ENCODE data around the gene PORCN. TPM values are rescaled to one million over a fixed set of nuclear protein-coding genes. Genes with fewer than 3 reads are reported as not detected.

PORCN gene
- total and polyA plus RNA-seq, 2 donors (not counting 3 experiments of a cell fraction or from before 2014, with no cell fraction given) = 7.6 to 21.0 TPM

DNA sequence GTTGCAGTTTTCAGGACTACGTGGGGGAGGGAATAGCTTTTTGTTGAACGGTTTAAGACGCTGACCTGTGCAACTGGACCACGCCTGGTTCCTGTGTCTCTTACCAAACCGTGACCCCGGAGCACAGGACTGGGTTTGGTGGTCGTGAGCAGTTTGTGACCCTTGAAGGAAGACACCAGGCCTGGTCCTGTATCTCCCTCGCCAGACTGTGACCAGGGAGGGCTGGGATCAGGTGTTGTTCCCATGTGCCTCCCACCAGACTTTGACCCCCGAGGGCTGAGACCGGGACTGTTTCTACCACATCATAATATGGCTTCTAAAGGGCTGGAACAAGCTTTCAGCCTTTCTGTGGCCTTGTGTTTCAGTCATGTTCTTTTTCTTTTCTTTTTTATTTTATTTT lies 13.5 kb downstream of the PORCN start:
- TSS peak; percentile 67 for BruUV-seq (replicated peaks)
- CTCF ChIA-PET = interaction anchor here (1.1 to 1.5 kb wide), 2 partner anchors 17 to 54 kb away, joined by 3 to 5 read pairs; partner anchors contain the start of gene TBC1D25
- intact Hi-C loops (cut with micrococcal nuclease) = loop anchor here (5.0 kb wide), 2 partner anchors 45 to 70 kb away; partner anchors contain the start of gene FTSJ1

DNA sequence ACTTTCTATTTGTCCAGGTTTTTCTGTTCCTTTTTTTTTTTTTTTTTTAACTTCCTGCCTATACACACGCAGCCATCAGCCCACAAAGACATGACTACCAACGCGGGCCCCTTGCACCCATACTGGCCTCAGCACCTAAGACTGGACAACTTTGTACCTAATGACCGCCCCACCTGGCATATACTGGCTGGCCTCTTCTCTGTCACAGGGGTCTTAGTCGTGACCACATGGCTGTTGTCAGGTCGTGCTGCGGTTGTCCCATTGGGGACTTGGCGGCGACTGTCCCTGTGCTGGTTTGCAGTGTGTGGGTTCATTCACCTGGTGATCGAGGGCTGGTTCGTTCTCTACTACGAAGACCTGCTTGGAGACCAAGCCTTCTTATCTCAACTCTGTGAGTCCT lies 14.9 kb downstream of the PORCN start:
- H3K4me3 ChIP-seq (replicated peaks in 1 of 3; ENCODE audit: insufficient read depth in 1 of 3, low read depth in 1 of 3, low read length in 3 of 3) = no peak overlapping the region
- H3K9me1 ChIP-seq (replicated peaks; ENCODE audit: control insufficient read depth, extremely low read depth, insufficient read depth, low read length) = no peaks in the 10 kb centered on the region
- H3K79me2 ChIP-seq (ENCODE audit: control insufficient read depth, insufficient read depth, low read length) = peaks cover 13% of the 10 kb centered on the region
- dilution Hi-C loops (cut with MboI; ENCODE audit: extremely low pct_ligation_motif_present, low sequenced_read_pairs) (no loop called here), intact Hi-C loops (cut with micrococcal nuclease) (loop anchor here (5.0 kb wide), 2 partner anchors 46 to 69 kb away; partner anchors contain the start of gene FTSJ1)
- TF ChIP-seq POLR2A (IDR thresholded peaks at IDR 0.05; ENCODE audit: low read depth, low read length) (no peak), MYC (IDR thresholded peaks at IDR 0.05; ENCODE audit: low read depth, low read length) (no peak), FOS (IDR thresholded peaks at IDR 0.05; ENCODE audit: borderline replicate concordance, insufficient read depth, low read length) (no peak), EZH2 (IDR thresholded peaks at IDR 0.05; ENCODE audit: borderline replicate concordance, low read depth, low read length, severe bottlenecking) (no peak), POLR2AphosphoS5 (IDR thresholded peaks at IDR 0.05; ENCODE audit: insufficient read depth, low read depth, low read length) (no peak), GATA2 (IDR thresholded peaks at IDR 0.05; ENCODE audit: insufficient read depth, insufficient read length, low read depth, low read length) (no peak), JUN (IDR thresholded peaks at IDR 0.05; ENCODE audit: borderline replicate concordance, insufficient read depth, insufficient read length, low read depth) (no peak)
- TF ChIP-seq, protein P1, sequence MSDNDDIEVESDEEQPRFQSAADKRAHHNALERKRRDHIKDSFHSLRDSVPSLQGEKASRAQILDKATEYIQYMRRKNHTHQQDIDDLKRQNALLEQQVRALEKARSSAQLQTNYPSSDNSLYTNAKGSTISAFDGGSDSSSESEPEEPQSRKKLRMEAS (IDR thresholded peaks at IDR 0.05; ENCODE audit: insufficient read depth, insufficient read length) = no peak
- TF ChIP-seq, protein P2, sequence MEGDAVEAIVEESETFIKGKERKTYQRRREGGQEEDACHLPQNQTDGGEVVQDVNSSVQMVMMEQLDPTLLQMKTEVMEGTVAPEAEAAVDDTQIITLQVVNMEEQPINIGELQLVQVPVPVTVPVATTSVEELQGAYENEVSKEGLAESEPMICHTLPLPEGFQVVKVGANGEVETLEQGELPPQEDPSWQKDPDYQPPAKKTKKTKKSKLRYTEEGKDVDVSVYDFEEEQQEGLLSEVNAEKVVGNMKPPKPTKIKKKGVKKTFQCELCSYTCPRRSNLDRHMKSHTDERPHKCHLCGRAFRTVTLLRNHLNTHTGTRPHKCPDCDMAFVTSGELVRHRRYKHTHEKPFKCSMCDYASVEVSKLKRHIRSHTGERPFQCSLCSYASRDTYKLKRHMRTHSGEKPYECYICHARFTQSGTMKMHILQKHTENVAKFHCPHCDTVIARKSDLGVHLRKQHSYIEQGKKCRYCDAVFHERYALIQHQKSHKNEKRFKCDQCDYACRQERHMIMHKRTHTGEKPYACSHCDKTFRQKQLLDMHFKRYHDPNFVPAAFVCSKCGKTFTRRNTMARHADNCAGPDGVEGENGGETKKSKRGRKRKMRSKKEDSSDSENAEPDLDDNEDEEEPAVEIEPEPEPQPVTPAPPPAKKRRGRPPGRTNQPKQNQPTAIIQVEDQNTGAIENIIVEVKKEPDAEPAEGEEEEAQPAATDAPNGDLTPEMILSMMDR (IDR thresholded peaks at IDR 0.05; ENCODE audit: extremely low read depth in 1 of 2, insufficient read depth in 1 of 2, low read depth in 1 of 2, low read length in 2 of 2) = no peak
- no peak overlapping the region for H3K27ac ChIP-seq (ENCODE audit: insufficient read depth, low read depth, low read length)
- FAIRE-seq (no peak), DNase-seq (ENCODE audit: low read depth, low spot score) (no peak)
- no peak overlapping the region for H3K9ac ChIP-seq (replicated peaks; ENCODE audit: extremely low read depth, insufficient read depth, low read length)
- H3K4me2 ChIP-seq (ENCODE audit: insufficient read depth, low read length) = no peak overlapping the region
- no peaks in the 10 kb centered on the region for H3K9me3 ChIP-seq (replicated peaks; ENCODE audit: control insufficient read depth, insufficient read depth, low read length)
- peaks cover 0 to 2% of the 10 kb centered on the region in 2 experiments for H3K36me3 ChIP-seq (ENCODE audit: control insufficient read depth in 2 of 2, extremely low read depth in 1 of 2, insufficient read depth in 2 of 2, low read length in 2 of 2)
- peaks cover 2% of the 10 kb centered on the region for H3K4me1 ChIP-seq (ENCODE audit: control insufficient read depth, extremely low read depth, insufficient read depth, low read length)
- BruUV-seq (replicated peaks) = TSS peak; percentile 4
- ChIA-PET POLR2A (no interaction called here), CTCF (no interaction called here)
- H2AFZ ChIP-seq (ENCODE audit: low read depth, low read length) = no peak overlapping the region
- H4K20me1 ChIP-seq (replicated peaks; ENCODE audit: control insufficient read depth, extremely low read depth, insufficient read depth, low read length) = no peaks in the 10 kb centered on the region
- no peaks in the 10 kb centered on the region for H3K27me3 ChIP-seq (ENCODE audit: control insufficient read depth in 2 of 2, insufficient read depth in 2 of 2, low read length in 2 of 2)

More for the DNA sequence above, 13.5 kb downstream of the PORCN start:
- FAIRE-seq (no peak), DNase-seq (ENCODE audit: low read depth, low spot score) (no peak)
- H3K4me2 ChIP-seq (ENCODE audit: insufficient read depth, low read length) = peak overlapping the region; percentile 25
- dilution Hi-C loops (cut with MboI; ENCODE audit: extremely low pct_ligation_motif_present, low sequenced_read_pairs) = no loop called here
- peaks cover 0 to 2% of the 10 kb centered on the region in 2 experiments for H3K36me3 ChIP-seq (ENCODE audit: control insufficient read depth in 2 of 2, extremely low read depth in 1 of 2, insufficient read depth in 2 of 2, low read length in 2 of 2)
- H2AFZ ChIP-seq (ENCODE audit: low read depth, low read length) = peak overlapping the region; percentile 54
- H3K27me3 ChIP-seq (ENCODE audit: control insufficient read depth in 2 of 2, insufficient read depth in 2 of 2, low read length in 2 of 2) = no peaks in the 10 kb centered on the region
- H3K4me1 ChIP-seq (ENCODE audit: control insufficient read depth, extremely low read depth, insufficient read depth, low read length) = peaks cover 2% of the 10 kb centered on the region
- H3K4me3 ChIP-seq (replicated peaks in 1 of 3; ENCODE audit: insufficient read depth in 1 of 3, low read depth in 1 of 3, low read length in 3 of 3) = peak overlapping the region; percentile 45 to 69 (median 65)
- POLR2A ChIA-PET = interaction anchor here (0.7 kb wide), 1 partner anchor 18 kb away, joined by 4 read pairs; no protein-coding TSS in a partner anchor
- peak overlapping the region; percentile 65 for H3K9ac ChIP-seq (replicated peaks; ENCODE audit: extremely low read depth, insufficient read depth, low read length)
- no peaks in the 10 kb centered on the region for H3K9me3 ChIP-seq (replicated peaks; ENCODE audit: control insufficient read depth, insufficient read depth, low read length)
- peak overlapping the region; percentile 10 for H3K27ac ChIP-seq (ENCODE audit: insufficient read depth, low read depth, low read length)
- peaks cover 13% of the 10 kb centered on the region for H3K79me2 ChIP-seq (ENCODE audit: control insufficient read depth, insufficient read depth, low read length)
- H4K20me1 ChIP-seq (replicated peaks; ENCODE audit: control insufficient read depth, extremely low read depth, insufficient read depth, low read length) = no peaks in the 10 kb centered on the region
- H3K9me1 ChIP-seq (replicated peaks; ENCODE audit: control insufficient read depth, extremely low read depth, insufficient read depth, low read length) = no peaks in the 10 kb centered on the region
- no peak for TF ChIP-seq GATA2 (IDR thresholded peaks at IDR 0.05; ENCODE audit: insufficient read depth, insufficient read length, low read depth, low read length)
- TF ChIP-seq, protein P1 (IDR thresholded peaks at IDR 0.05; ENCODE audit: insufficient read depth, insufficient read length) = no peak
- no peak for TF ChIP-seq JUN (IDR thresholded peaks at IDR 0.05; ENCODE audit: borderline replicate concordance, insufficient read depth, insufficient read length, low read depth)
- no peak for TF ChIP-seq FOS (IDR thresholded peaks at IDR 0.05; ENCODE audit: borderline replicate concordance, insufficient read depth, low read length)
- TF ChIP-seq POLR2AphosphoS5 (IDR thresholded peaks at IDR 0.05; ENCODE audit: insufficient read depth, low read depth, low read length) = no peak
- no peak for TF ChIP-seq MYC (IDR thresholded peaks at IDR 0.05; ENCODE audit: low read depth, low read length)
- no peak for TF ChIP-seq EZH2 (IDR thresholded peaks at IDR 0.05; ENCODE audit: borderline replicate concordance, low read depth, low read length, severe bottlenecking)
- no peak for TF ChIP-seq POLR2A (IDR thresholded peaks at IDR 0.05; ENCODE audit: low read depth, low read length)
